ENCODE results near the gene FBXO11. TPM values are rescaled to one million over a fixed set of nuclear protein-coding genes. Genes with fewer than 3 reads are reported as not detected.

The FBXO11 gene
- total RNA-seq, 1 experiment from 2014 or later = 34.4 TPM

DNA sequence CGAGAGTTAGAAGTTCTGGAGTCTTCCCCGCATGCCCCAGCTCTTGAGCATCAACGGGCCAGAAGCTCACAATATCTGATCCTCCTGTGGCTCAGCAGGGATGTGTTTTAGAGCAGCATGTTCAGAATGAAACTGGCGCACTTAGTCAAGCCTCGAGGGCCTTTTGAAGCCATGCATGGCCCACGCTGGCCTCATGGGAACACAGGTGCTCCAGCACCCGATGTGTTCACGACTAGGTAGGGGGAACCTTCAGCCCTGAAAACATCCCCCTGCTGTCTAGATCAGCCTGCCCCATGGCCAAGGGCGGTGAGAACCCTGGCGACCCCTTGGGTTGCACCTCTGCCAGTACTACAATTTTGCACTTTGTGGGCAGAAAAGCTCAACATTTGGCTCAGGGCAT, 90.5 kb downstream of the FBXO11 start:
- in situ Hi-C loops (cut with HindIII; ENCODE audit: low pct_unique_long_range_greater_than_20kb, low sequenced_read_pairs) = no loop called here
- DNase-seq (ENCODE audit: low read depth, low spot score) = no peak

DNA sequence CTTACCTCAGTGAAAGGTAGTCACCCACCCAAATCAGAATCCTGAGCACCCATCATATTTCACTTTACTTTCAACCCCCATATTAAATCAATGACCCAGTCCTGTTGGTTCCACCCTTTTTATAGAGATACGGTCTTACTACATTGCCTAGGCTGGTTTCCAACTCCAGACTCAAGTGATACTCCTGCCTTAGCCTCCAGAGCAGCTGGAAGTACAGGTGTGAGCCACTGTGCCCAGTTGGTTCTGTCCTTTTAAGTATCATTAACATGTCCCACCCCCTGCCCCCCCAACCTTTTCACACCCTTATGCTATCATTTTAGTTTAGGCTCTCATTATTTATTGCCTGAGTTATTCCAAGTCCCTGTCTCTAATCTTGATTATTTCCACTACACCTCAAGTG, 94.6 kb downstream of the FBXO11 start:
- in situ Hi-C loops (cut with HindIII; ENCODE audit: low pct_unique_long_range_greater_than_20kb, low sequenced_read_pairs) = no loop called here
- DNase-seq (ENCODE audit: low read depth, low spot score) = no peak

DNA sequence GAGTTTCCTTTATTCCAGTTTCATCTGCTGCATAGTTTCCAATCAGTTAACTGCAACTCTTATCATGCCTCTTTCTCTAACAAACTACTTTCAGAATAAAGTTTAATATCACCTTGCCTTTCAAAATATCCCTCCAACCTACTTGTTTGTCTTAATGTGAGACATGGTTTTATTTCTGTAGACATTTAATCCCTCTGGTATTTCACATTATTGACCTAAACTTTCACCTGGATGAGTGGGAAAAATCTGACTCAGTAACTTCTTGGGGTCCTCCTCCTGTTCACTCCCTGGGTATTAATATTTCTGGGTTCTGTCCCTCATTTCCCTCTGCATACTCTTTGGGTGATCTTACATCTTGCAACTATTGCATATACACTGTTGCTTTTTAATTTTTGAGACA, 95.4 kb downstream of the FBXO11 start:
- no peak for DNase-seq (ENCODE audit: low read depth, low spot score)
- in situ Hi-C loops (cut with HindIII; ENCODE audit: low pct_unique_long_range_greater_than_20kb, low sequenced_read_pairs) = no loop called here

DNA sequence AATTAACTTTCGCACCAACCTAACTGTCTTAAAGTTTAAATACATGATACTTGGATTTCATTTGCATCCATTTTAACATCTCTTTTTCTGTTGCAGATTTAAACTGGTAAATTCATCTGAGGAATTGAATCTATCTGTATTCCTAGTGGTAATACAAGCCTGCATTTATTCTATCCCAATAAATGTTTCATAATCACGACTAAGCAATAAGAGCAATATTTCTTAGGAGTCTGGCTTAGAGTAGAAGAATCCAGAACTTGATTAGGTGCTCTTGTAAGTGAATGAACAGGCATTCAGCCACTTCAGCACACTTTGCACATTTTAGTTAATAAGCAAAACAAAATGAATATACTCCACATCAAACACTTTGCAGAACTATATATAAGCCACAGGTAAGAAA, 96.4 kb downstream of the FBXO11 start:
- in situ Hi-C loops (cut with HindIII; ENCODE audit: low pct_unique_long_range_greater_than_20kb, low sequenced_read_pairs) = no loop called here
- DNase-seq (ENCODE audit: low read depth, low spot score) = no peak

DNA sequence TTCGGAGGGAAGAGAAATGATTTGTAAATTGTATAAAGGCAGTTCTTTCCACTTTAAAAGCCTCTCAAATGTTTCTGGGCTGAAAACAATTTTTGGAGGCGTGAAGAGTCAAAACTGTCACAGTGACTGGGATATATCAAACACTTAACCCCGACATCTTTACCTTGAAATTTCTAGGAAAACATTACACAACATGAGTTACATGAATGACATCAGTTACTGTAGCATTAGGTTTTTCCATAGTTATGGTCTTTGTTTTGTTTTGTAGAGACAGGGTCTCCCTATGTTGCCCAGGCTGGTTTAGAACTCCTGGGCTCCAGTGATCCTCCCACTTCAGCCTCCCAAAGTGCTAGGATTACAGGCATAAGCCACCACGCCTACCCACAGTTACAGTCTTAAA, 97.7 kb downstream of the FBXO11 start:
- in situ Hi-C loops (cut with HindIII; ENCODE audit: low pct_unique_long_range_greater_than_20kb, low sequenced_read_pairs) = no loop called here
- DNase-seq (ENCODE audit: low read depth, low spot score) = no peak

DNA sequence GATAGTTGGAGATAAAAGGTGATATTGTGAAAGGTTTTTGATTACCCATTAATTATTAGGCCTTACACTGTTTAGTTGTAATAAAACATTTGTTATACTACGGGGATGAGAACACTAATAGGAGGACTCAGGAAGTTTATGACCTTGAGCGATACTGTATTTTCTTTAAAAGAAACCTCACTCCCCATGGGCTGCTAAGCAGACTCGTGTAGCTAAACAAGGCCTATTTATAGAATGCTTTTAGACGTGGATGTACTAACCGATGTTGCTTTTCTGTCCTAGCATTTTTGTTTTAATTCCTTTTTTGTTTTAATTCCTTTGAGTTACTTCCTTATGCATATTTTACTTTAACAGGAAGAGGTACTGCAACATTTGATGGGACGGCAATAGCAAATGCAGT, 100.4 kb downstream of the FBXO11 start:
- DNase-seq (ENCODE audit: low read depth, low spot score) = no peak
- in situ Hi-C loops (cut with HindIII; ENCODE audit: low pct_unique_long_range_greater_than_20kb, low sequenced_read_pairs) = no loop called here

DNA sequence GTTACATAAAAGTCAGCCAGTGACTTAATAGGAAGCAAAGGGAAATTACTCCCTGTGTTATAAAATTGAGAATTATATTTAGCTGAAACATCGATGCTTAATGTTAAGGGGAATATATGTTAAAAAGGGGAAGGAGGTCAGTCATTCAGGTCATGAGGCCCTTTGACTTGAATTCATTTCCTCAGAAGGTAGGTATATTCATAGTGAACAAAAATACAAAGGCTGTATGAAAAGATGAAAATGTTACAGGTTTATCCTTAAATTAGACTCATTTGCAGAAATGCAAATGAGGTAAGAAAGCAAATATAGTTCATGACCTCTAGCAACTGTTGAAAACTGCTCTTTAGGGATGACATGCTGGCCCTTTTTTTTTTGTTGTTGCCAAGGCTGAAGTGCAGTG, 102.5 kb downstream of the FBXO11 start:
- no peak for DNase-seq (ENCODE audit: low read depth, low spot score)
- in situ Hi-C loops (cut with HindIII; ENCODE audit: low pct_unique_long_range_greater_than_20kb, low sequenced_read_pairs) = no loop called here

DNA sequence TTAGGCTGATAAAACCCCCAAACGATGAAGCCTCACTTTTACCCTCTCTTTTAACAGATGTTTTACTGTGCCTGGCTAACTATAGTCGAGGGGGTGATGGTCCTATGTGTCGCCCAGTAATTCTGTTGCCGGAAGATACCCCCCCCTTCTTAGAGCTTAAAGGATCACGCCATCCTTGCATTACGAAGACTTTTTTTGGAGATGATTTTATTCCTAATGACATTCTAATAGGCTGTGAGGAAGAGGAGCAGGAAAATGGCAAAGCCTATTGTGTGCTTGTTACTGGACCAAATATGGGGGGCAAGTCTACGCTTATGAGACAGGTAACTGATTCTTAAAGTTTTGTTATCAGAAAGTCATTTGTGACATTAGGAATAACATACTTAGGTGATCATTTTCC, 102.9 kb downstream of the FBXO11 start:
- in situ Hi-C loops (cut with HindIII; ENCODE audit: low pct_unique_long_range_greater_than_20kb, low sequenced_read_pairs) = no loop called here
- no peak for DNase-seq (ENCODE audit: low read depth, low spot score)

DNA sequence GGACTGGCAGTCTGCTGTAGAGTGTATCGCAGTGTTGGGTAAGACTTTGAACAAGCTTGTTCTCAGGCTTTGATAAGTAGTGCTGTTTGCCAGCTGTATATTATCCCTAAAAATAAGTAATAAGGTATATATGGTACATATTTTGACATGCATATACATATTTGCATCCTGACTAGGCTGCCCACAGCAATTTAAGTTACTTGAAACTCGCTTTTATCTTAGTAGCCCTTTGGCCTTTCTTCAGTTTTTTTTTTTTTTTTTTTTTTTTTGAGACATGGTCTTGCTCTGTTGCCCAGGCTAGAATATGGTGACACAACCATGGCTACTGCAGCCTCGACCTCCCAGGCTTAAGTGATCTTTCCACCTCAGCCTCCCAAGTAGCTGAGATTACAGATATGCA, 105.2 kb downstream of the FBXO11 start:
- in situ Hi-C loops (cut with HindIII; ENCODE audit: low pct_unique_long_range_greater_than_20kb, low sequenced_read_pairs) = no loop called here
- no peak for DNase-seq (ENCODE audit: low read depth, low spot score)

DNA sequence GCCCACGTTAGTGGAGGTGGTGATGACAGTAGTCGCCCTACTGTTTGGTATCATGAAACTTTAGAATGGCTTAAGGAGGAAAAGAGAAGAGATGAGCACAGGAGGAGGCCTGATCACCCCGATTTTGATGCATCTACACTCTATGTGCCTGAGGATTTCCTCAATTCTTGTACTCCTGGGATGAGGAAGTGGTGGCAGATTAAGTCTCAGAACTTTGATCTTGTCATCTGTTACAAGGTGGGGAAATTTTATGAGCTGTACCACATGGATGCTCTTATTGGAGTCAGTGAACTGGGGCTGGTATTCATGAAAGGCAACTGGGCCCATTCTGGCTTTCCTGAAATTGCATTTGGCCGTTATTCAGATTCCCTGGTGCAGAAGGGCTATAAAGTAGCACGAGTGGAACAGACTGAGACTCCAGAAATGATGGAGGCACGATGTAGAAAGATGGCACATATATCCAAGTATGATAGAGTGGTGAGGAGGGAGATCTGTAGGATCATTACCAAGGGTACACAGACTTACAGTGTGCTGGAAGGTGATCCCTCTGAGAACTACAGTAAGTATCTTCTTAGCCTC, 107.2 kb downstream of the FBXO11 start:
- no peak for DNase-seq (ENCODE audit: low read depth, low spot score)
- in situ Hi-C loops (cut with HindIII; ENCODE audit: low pct_unique_long_range_greater_than_20kb, low sequenced_read_pairs) = no loop called here

DNA sequence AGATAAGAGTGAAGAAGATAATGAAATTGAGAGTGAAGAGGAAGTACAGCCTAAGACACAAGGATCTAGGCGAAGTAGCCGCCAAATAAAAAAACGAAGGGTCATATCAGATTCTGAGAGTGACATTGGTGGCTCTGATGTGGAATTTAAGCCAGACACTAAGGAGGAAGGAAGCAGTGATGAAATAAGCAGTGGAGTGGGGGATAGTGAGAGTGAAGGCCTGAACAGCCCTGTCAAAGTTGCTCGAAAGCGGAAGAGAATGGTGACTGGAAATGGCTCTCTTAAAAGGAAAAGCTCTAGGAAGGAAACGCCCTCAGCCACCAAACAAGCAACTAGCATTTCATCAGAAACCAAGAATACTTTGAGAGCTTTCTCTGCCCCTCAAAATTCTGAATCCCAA, 107.7 kb downstream of the FBXO11 start:
- in situ Hi-C loops (cut with HindIII; ENCODE audit: low pct_unique_long_range_greater_than_20kb, low sequenced_read_pairs) = no loop called here
- no peak for DNase-seq (ENCODE audit: low read depth, low spot score)

DNA sequence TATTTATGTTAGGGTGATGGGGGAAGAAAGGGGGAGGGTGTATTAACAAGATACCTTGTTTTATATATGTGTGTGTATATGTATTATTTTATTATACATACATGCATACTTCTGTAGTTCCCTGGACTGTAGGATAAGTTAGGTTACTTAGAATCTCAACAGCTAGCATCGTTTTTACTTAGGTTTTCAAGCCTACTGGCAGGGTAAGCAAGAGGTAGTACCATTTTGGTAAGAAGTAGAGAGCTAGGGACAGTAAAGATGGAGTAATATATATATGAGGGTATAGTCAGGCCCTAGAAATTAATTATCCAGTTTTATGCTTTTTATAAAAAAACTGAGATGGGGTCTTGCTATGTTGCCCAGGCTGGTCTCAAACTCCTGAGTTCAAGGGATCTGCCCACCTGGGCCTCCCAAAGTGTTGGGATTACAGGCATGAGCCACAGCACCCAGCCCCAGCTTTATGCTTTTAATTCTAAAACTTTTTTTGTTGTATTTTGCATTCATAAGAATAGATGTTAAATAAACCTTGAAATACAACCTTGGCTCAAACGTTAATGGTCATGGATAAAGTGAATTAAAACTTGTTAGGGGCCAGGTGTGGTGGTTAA, 110.1 kb downstream of the FBXO11 start:
- in situ Hi-C loops (cut with HindIII; ENCODE audit: low pct_unique_long_range_greater_than_20kb, low sequenced_read_pairs) = no loop called here
- no peak for DNase-seq (ENCODE audit: low read depth, low spot score)

DNA sequence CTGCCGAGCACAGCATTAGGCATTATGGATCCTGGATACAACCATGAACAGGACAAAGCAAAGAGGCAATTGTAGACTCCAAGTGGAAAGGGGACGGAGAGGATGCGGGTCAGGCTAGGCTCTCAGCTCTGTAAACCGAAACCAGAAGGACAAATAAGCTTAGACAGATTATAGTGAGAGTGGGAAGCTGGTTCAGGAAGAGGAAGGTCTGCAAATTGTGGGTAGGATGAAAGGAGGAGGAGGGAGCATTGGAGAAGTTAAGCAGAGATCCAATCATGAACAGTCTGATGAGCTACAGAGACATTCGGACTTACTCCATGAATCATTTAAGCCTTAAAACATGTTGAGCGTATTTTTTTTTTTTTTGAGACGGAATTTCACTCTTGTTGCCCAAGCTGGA, 120.3 kb downstream of the FBXO11 start:
- DNase-seq (ENCODE audit: low read depth, low spot score) = no peak
- in situ Hi-C loops (cut with HindIII; ENCODE audit: low pct_unique_long_range_greater_than_20kb, low sequenced_read_pairs) = no loop called here

DNA sequence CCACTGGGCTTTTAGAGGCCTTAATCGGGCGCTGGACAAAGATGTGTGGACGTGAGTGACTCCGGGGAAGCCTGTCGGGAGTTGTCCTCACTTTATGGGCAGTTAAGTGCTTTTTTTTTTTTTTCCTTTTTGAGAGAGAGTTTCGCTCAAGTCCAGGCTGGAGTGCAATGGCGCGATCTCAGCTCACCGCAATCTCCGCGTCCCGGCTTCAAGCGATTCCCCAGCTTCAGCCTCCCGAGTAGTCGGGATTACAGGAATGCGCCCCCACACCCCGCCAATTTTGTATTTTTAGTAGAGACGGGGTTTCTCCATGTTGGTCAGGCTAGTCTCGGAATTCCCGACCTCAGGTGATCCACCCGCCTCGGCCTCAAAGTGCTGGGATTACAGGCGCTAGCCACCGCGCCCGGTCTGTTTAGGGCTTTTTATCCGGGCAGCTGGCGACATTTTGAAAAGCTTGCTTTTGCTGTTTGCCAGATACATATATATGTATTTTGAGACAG, 121.9 kb downstream of the FBXO11 start:
- no peak for DNase-seq (ENCODE audit: low read depth, low spot score)
- in situ Hi-C loops (cut with HindIII; ENCODE audit: low pct_unique_long_range_greater_than_20kb, low sequenced_read_pairs) = no loop called here

DNA sequence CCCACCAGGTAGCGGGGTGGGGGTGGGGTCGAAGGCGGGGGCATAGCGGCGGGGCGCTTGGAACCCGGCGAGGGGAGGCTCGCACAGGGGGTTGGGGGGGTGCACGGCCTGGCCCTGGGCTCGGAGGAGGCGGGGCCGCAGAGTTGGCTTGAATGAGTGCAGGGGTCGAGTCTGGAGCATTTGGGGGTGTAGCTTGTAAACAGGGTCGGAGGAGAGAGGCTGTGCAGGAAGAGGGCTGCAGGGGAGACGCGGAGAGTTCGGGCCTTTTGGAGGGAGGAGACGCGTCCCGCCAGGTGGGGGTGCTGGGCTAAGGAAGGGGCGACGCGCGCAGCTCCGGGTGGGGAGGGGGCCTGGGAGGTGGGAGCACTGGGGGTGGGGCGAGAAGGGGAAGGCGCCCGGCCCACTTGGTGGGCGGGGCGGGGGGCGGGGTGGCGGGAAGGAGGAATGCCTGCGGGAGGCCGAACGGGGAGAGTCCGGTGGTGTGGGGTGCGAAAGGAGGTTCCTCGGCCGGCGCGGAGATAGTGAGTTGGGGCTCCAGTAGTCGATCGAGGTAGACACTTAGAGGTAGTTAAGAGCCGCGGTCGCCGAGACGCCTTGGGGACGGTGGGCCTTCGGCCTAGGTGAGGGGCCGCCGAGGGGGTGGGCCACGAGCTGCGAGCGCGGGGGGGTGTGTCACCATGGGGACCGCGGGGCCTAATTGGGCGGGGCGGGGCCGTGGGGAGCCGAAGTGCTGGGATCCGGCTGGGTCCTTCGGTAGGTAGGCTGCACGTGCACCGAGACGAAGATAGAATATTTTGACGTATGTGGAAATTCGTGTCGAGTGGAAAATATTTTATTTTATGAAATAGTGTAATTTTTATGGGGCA, 122.6 kb downstream of the FBXO11 start:
- in situ Hi-C loops (cut with HindIII; ENCODE audit: low pct_unique_long_range_greater_than_20kb, low sequenced_read_pairs) = no loop called here
- peak; percentile 70 for DNase-seq (ENCODE audit: low read depth, low spot score)

DNA sequence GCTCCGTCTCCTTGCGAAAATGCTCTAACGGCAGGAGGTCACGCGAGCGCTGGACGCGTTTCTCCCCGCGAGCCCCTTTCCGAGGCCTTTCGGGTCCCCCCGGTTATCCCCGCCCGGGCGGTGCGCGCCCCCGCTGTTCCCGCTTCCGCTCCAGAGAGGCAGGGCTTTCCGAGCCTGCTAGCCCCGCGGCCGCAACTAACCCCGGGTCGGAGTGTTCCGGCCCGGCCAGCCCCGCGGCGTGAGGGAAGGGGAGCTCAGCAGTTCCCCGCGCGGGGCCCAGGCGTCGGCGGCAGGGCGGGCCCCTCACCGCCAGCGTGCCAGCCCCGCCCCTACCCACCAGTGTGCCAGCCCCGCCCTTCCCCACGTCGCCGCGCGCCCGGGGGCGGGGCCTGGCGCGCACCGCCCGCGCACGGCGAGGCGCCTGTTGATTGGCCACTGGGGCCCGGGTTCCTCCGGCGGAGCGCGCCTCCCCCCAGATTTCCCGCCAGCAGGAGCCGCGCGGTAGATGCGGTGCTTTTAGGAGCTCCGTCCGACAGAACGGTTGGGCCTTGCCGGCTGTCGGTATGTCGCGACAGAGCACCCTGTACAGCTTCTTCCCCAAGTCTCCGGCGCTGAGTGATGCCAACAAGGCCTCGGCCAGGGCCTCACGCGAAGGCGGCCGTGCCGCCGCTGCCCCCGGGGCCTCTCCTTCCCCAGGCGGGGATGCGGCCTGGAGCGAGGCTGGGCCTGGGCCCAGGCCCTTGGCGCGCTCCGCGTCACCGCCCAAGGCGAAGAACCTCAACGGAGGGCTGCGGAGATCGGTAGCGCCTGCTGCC, 123.4 kb downstream of the FBXO11 start, which contains the start of gene MSH6:
TSS of gene MSH6 (plus strand) at position 475 of the 815 bp plus-strand sequence. CDS start at position 564, 89 bp downstream.
- in situ Hi-C loops (cut with HindIII; ENCODE audit: low pct_unique_long_range_greater_than_20kb, low sequenced_read_pairs) = no loop called here
- peak; percentile 91 for DNase-seq (ENCODE audit: low read depth, low spot score)

DNA sequence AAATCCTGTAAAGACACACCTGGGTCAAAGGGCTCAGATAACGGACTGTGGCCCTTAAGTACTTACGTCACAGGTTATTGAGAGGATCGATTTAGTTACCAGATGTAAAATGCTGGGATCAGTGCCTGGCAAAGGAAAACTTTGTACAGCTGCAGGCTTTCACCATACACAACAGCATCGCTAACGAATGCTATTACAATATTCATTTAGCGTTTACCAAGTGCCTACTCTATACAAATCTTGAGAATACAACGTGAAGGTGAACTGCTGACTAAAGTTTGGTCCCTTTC, 124.0 kb downstream of the FBXO11 start:
- DNase-seq (ENCODE audit: low read depth, low spot score) = no peak
- in situ Hi-C loops (cut with HindIII; ENCODE audit: low pct_unique_long_range_greater_than_20kb, low sequenced_read_pairs) = no loop called here

DNA sequence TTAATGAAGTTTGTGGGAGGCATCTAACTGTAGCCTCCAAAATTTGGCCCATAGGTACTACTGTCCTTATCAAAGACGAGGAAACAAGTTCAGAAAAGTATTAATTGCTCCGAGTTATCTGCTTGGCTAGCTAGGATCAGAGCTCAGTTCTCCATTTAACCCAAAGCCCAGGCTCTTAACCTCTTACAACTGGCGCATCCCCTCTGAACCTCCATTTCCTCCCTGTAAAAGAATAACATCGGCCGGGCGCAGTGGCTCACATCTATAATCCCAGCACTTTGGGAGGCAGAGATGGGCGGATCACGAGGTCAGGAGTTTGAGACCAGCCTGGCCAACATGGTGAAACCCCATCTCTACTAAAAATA, 126.9 kb downstream of the FBXO11 start:
- in situ Hi-C loops (cut with HindIII; ENCODE audit: low pct_unique_long_range_greater_than_20kb, low sequenced_read_pairs) = no loop called here
- DNase-seq (ENCODE audit: low read depth, low spot score) = no peak
